ENCODE results near the gene MVB12B.

Gene MVB12B

GRCh38 chr9:126357074-126357473, 30.4 kb downstream of the MVB12B start:
- FAIRE-seq, result no peak
- no peak for DNase-seq (ENCODE audit: insufficient read length, low spot score)

- no peak for FAIRE-seq
- no peak for DNase-seq (ENCODE audit: insufficient read length, low spot score)
These were observed 33.4 kb downstream of the MVB12B start for GRCh38 chr9:126360073-126360472.

DNA sequence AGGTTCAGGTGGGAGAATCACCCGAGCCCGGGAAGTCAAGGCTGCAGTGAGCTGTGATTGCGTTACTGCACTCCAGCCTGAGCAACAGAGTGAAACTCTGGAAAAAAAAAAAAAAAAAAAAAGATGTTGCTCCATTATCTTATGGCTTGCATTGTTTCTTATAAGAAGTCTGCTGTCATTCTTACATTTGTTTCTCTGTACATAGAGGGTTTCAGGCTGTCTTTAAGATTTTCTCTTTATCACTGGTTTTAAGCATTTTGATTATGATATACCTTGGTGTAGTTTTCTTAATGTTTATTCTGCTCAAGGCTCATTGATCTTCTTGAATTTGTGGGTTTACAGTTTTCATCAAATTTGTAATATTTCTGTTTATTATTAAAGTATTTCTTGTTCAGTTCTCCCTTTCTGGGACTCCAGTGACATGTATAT, 35.2 kb downstream of the MVB12B start:
- DNase-seq (ENCODE audit: insufficient read length, low spot score) (no peak), FAIRE-seq (no peak)

DNA sequence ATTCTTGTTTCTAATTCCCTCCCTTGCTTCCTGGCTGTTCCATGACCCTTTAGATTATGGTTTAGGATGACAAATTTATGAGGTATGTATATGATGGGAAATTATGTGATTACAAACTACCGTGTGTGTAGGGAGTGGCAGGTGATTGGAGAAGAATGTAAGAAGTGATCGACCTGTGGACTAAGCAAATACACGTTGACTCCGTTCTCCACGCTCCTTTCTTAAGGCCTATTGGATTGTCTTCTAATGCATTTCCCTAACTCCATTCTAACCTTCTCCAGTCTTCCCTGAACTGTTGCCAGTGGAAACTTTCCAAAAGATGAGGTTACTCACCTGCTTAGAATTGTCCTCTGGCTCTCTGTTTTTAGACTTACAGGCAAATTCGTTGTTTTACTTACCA, 36.6 kb downstream of the MVB12B start:
- DNase-seq (ENCODE audit: insufficient read length, low spot score) (no peak), FAIRE-seq (no peak)

GRCh38 chr9:126363847-126364671, 37.4 kb downstream of the MVB12B start:
- DNase-seq (ENCODE audit: insufficient read length, low spot score) (no peak), FAIRE-seq (no peak)

GRCh38 chr9:126365780-126366179, 39.2 kb downstream of the MVB12B start:
- no peak for FAIRE-seq
- no peak for DNase-seq (ENCODE audit: insufficient read length, low spot score)

- DNase-seq (ENCODE audit: insufficient read length, low spot score) (no peak), FAIRE-seq (no peak)
These were observed 39.9 kb downstream of the MVB12B start for GRCh38 chr9:126366366-126367011.

- FAIRE-seq (no peak), DNase-seq (ENCODE audit: insufficient read length, low spot score) (no peak)
These were observed 40.5 kb downstream of the MVB12B start for GRCh38 chr9:126367139-126367538.

GRCh38 chr9:126367616-126368015, 41.0 kb downstream of the MVB12B start:
- FAIRE-seq (no peak), DNase-seq (ENCODE audit: insufficient read length, low spot score) (no peak)

- no peak for FAIRE-seq
- DNase-seq (ENCODE audit: insufficient read length, low spot score), result no peak
These were observed 41.4 kb downstream of the MVB12B start for GRCh38 chr9:126368020-126368419.

DNA sequence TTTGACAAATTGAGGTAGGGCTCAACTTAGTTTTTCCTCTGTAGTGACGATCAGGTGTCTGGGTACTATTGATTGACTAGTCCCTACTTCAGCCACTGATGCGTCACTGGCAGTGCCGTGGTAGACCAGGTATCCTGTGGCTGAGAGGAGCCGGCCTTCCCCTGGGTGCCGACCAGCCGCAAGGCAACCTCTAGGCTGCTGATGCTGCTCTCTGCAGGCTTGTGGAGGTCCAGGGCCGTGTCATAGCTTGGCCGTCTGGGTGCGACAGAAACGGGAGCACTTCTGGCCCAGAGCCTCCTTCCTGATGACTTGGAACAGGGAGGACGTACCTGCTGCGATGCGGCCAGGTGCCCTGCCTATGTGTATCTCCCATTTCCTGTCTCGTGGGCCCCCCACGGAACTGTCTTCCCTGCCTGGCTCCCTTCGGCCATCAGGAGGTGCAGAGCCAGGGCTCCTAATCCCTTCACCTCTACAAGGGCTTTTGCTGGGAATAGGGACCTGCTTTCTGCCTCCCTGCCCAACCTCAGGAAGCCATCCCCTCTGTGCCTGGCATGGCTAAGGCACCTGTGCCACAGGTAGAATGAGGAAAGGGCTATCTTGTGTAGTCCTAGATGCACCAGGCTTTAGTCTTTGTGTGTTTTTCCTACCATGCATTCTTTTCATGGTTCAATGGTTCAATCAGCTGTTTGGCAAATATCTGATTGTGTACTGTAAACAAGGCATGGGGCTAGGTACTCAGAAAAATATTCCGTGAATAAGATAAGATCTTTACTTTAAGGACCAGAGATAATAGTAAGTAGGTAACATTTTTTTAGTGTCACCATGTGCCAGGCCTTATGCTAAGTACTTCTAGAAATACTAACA, 44.6 kb downstream of the MVB12B start:
- DNase-seq (ENCODE audit: insufficient read length, low spot score) (no peak), FAIRE-seq (no peak)

DNA sequence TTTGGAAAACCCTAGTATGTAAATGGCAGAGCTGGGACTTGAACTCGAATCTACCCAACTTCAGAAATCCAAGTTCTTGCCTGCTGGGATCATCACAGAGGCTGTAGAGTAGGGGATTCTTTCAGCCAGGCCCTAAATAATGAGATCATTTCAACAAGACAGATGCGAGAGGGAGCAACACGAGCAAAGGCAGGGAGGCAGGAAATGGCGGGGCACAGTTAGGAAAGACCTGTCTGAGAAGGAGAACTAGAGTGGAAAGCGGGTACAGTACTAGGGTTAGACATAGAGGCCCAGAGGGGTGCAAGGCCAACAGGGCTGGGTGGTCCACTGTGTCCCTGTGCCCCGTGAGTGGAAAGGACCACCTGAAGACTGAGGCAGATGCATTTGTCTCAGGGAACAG, 46.1 kb downstream of the MVB12B start:
- FAIRE-seq, result no peak

GRCh38 chr9:126373241-126373640, 46.6 kb downstream of the MVB12B start:
- DNase-seq (ENCODE audit: insufficient read length, low spot score), result no peak
- FAIRE-seq, result no peak

More for the DNA sequence above, 46.1 kb downstream of the MVB12B start:
- no peak for DNase-seq (ENCODE audit: insufficient read length, low spot score)

GRCh38 chr9:126374366-126374781, 47.7 kb downstream of the MVB12B start:
- DNase-seq (ENCODE audit: insufficient read length, low spot score) (no peak), FAIRE-seq (no peak)

GRCh38 chr9:126375386-126375785, 48.8 kb downstream of the MVB12B start:
- no peak for DNase-seq (ENCODE audit: insufficient read length, low spot score)
- FAIRE-seq, result no peak

DNA sequence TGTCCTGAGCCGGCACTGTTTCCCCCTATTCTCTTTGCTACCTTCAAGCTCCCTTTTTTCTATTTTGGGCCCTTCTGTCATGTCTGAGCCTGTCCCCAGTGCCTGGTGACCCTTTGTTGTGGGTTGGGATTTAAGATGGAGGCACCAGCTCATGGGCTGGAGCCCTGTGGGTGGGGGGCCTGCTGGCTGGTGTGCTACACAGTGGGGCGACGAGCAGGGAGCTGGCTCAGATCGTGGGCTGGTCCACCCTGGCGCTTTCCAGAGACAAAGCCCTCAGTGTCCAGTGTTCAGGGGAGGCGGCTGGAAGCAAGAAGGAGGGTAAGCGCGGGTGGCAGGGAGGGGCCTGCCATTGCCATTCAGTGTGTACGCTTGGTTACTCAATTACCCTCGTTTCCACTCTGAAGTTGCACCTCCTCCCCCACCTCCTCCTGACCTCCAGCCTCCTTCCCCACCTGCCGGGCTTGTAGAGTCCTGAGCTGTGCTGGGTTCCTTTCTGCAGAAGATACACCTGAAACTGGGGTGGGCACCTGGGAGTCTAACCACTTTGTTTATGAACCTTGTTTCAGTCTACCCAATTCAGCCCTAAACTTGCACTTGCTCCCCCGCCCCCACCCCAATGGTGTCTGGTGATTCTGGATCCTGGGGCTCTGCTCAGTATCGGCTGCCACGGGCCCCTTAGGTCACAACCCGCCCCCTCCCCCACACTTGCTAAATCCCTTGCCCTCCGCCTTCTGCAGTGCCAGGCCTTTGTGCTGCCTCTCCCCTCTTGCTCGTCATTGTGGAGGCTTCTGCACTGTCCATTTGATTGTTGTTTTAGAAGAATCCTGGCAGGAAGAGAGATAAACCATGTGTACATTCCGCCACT, 49.9 kb downstream of the MVB12B start:
- FAIRE-seq, result no peak
- no peak for DNase-seq (ENCODE audit: insufficient read length, low spot score)

GRCh38 chr9:126377176-126377509, 50.5 kb downstream of the MVB12B start:
- FAIRE-seq, result no peak
- no peak for DNase-seq (ENCODE audit: insufficient read length, low spot score)

DNA sequence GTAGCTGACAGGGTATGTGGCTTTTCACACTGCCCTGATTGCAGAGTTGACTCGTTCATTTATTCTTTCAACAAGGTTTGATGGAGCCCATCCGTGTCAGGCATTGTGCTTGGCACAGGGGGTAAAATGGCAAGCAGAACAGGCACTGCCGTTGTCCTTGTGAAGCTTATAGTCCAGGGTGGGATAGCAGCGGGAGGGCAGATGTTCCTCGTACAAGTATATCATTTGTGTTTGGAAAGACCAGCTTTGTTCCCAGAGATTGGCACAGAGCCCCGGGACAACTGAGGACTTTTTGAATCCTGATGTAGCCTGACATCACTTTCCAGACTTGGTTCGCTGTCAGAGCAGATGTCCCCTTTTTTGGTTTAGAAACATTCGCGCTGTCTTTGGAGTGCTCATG, 50.9 kb downstream of the MVB12B start:
- FAIRE-seq (no peak), DNase-seq (ENCODE audit: insufficient read length, low spot score) (no peak)

DNA sequence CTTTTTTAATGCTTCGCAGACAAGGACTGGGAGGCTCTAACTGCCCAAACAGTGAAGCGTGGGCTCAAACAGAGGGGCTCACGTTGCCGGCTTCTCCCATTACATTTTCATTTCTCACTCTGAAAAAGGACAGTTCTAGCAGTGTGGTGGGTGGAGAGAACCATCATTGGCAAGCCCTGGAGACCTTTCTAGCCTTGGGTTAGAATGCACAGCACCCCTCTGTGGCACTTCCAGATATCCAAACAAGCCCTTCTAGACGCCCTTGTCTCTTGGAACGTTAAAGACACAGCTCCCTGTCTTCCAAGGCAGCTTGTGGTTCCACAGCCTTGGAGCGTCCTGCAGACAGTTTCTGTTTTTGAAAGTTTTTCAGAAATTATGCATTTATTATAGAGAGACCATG, 52.1 kb downstream of the MVB12B start:
- DNase-seq (ENCODE audit: insufficient read length, low spot score), result no peak
- FAIRE-seq, result no peak

- DNase-seq (ENCODE audit: insufficient read length, low spot score) (no peak), FAIRE-seq (no peak)
These were observed 53.2 kb downstream of the MVB12B start for GRCh38 chr9:126379661-126380360.
